Gastrocnemius medialis (tissue), 4 donors: ENCODE data around the gene GRID1.

Experiments used
- CTCF ChIP-seq, 5 experiments: fragments of 450-650 bp in 3 of 5; fragments of 200-600 bp in 2 of 5; sonication (generic) in 2 of 5; IDR thresholded peaks in 4 of 5; conservative IDR thresholded peaks in 1 of 5; 1 replicate in 4 of 5; 2 replicates in 1 of 5; pipeline ENCODE4 v1.5.1; 2016 to 2019; ENCODE audit warnings: antibody characterized with exemption in 5 of 5, mild to moderate bottlenecking in 3 of 5, moderate library complexity in 3 of 5
- POLR2A ChIP-seq, 2 donors: fragments of 450-650 bp; IDR thresholded peaks; one replicate each; pipeline ENCODE4 v1.6.1; 2017; ENCODE audit warnings: antibody characterized with exemption in 2 of 2, mild to moderate bottlenecking in 2 of 2, moderate library complexity in 2 of 2

- TF ChIP-seq CTCF (IDR thresholded peaks at IDR 0.05 in 4 of 5, conservative IDR thresholded peaks at IDR 0.05 in 1 of 5) (no peak), POLR2A (IDR thresholded peaks at IDR 0.05) (no peak)
Observed at GRCh38 chr10:85891472-85891871, 475.1 kb downstream of the GRID1 start.
